Upper lobe of left lung (tissue), 4 donors: Measurements from ENCODE around the gene PRIMPOL.

ENCODE experiments used
- EP300 ChIP-seq, 4 donors: sonication (generic); formaldehyde crosslinking; IDR thresholded peaks; one replicate each; pipeline ENCODE4 v1.5.1; 2017; ENCODE audit warnings: antibody characterized with exemption in 4 of 4, control low read depth in 2 of 4
- POLR2A ChIP-seq, 4 donors: fragments of 450-650 bp; IDR thresholded peaks; one replicate each; pipeline ENCODE4 v1.5.1; 2016 to 2017; ENCODE audit warnings: antibody characterized with exemption in 4 of 4, mild to moderate bottlenecking in 2 of 4
- POLR2AphosphoS5 ChIP-seq, 2 donors: sonication (generic); formaldehyde crosslinking; IDR thresholded peaks; one replicate each; pipeline ENCODE4 v1.5.1; 2017; ENCODE audit warnings: antibody characterized with exemption in 2 of 2
- TF ChIP-seq, protein P1 (sequence below), 6 experiments: fragments of 450-650 bp in 4 of 6; fragments of 200-600 bp in 2 of 6; sonication (generic) in 2 of 6; IDR thresholded peaks; one replicate each; pipeline ENCODE4 v1.5.1; 2016 to 2019; ENCODE audit warnings: antibody characterized with exemption in 6 of 6

DNA sequence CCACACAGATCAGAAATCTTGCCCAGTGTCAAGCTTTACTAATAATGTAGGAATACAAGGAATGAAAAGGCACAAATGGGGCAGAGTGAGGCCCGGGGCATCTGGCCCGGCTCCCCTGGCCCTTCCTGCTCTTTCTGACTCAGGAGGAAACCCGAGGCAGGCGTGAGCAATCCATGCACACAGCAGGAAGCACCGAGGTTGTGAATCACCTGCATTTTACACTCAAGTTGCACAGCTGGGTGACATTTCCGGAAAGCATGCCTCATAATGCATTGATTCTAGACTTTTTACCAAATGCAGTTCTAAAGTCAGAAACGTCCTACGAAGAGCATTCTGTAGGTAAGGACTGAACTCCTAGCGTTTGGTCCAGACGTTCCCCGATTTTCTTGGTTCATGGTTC lies 38.9 kb downstream of the PRIMPOL start:
- no peak for TF ChIP-seq POLR2A (IDR thresholded peaks at IDR 0.05)
- TF ChIP-seq, protein P1, sequence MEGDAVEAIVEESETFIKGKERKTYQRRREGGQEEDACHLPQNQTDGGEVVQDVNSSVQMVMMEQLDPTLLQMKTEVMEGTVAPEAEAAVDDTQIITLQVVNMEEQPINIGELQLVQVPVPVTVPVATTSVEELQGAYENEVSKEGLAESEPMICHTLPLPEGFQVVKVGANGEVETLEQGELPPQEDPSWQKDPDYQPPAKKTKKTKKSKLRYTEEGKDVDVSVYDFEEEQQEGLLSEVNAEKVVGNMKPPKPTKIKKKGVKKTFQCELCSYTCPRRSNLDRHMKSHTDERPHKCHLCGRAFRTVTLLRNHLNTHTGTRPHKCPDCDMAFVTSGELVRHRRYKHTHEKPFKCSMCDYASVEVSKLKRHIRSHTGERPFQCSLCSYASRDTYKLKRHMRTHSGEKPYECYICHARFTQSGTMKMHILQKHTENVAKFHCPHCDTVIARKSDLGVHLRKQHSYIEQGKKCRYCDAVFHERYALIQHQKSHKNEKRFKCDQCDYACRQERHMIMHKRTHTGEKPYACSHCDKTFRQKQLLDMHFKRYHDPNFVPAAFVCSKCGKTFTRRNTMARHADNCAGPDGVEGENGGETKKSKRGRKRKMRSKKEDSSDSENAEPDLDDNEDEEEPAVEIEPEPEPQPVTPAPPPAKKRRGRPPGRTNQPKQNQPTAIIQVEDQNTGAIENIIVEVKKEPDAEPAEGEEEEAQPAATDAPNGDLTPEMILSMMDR (IDR thresholded peaks at IDR 0.05): no peak
- TF ChIP-seq POLR2AphosphoS5 (IDR thresholded peaks at IDR 0.05): no peak
- no peak for TF ChIP-seq EP300 (IDR thresholded peaks at IDR 0.05)
